HEK293 (cell line): ENCODE results near the gene ELANE.

Source experiments
- CTCF ChIP-seq: fragments of 450-650 bp; formaldehyde crosslinking; IDR thresholded peaks from 2 replicates; pipeline ENCODE4 v1.5.1; 2016; ENCODE audit warnings: missing biosample characterization, missing genetic modification characterization
- ZNF184 ChIP-seq: fragments of 450-650 bp; IDR thresholded peaks from 2 replicates; pipeline ENCODE4 v1.5.1; 2018; ENCODE audit warnings: missing biosample characterization, mild to moderate bottlenecking, missing genetic modification characterization

DNA sequence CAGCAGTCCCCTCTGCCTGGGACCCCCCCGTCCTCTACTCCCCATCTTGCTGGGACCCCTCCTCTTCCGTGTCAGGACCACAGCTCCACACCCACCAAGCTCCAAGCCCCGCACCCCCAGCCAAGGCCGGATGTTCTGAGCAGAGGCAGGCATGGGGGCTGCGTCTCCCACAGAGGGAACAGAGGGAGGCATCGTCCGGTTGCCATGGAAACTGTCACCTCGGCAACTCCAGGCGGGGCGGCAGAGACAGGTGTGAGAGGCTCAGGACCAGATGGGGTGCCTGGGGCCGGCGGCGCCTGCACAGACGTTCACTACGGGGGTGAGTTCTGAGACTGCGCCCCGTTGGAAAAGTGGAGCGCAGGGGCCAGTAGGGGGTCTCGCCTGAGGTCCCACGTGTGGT, 46.6 kb downstream of the ELANE start:
- no peak for TF ChIP-seq ZNF184 (tag by site-specific recombination)
- TF ChIP-seq CTCF (tag by site-specific recombination), result no peak
